ENCODE results near the gene EMX2.

DNA sequence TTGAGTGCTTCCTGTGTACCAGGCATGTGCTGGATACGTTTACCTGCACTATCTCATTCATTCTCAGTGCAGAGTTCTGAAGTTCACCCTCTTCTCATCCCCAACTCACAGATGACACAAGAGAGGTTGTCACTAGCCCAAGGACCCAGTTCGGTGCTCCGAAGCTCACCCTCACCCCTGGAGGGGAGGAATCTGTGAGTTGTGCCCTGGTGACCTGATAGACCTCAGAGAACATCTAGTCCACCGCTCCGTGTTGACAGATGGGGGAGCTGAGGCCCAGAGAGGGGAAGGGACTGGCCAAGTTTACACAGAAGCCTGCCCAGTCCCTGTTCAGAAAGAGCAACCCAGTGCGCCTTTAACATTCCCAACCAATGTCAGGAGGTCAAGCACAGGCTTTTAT lies 44.8 kb upstream of the EMX2 start:
- TF ChIP-seq KLF9 (tag by site-specific recombination; IDR thresholded peaks at IDR 0.05; ENCODE audit: low read depth) (no peak), CTCF (tag by site-specific recombination; IDR thresholded peaks at IDR 0.05) (no peak), HOXA7 (CRISPR knock-in tag; IDR thresholded peaks at IDR 0.05; ENCODE audit: borderline replicate concordance) (no peak), ZBTB8A (tag by site-specific recombination; IDR thresholded peaks at IDR 0.05) (no peak), ZNF501 (tag by site-specific recombination; IDR thresholded peaks at IDR 0.05) (no peak), ZFP37 (tag by site-specific recombination; IDR thresholded peaks at IDR 0.05) (no peak)
- TF ChIP-seq, protein P1, sequence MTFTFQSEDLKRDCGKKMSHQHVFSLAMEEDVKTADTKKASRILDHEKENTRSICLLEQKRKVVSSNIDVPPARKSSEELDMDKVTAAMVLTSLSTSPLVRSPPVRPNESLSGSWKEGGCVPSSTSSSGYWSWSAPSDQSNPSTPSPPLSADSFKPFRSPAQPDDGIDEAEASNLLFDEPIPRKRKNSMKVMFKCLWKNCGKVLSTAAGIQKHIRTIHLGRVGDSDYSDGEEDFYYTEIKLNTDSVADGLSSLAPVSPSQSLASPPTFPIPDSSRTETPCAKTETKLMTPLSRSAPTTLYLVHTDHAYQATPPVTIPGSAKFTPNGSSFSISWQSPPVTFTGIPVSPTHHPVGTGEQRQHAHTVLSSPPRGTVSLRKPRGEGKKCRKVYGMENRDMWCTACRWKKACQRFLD (tag by site-specific recombination; IDR thresholded peaks at IDR 0.05): no peak

Measured in HEK293 (cell line).